ENCODE data around the gene KIAA0753. TPM values are rescaled to one million over a fixed set of nuclear protein-coding genes. Genes with fewer than 3 reads are reported as not detected.
A peak's percentile ranks its signal among the peaks of the same experiment; 100 is the strongest.

KIAA0753 gene
- total RNA-seq, 1 donor from 2014 or later, result 20.0 TPM

- DNase-seq, result peak; percentile 8
These were observed 844 bp upstream of the KIAA0753 start for GRCh38 chr17:6641247-6641863.

GRCh38 chr17:6639586-6640535 is 650 bp downstream of the KIAA0753 start:
- DNase-seq, result no peak

- no peak for DNase-seq
These were observed 1.4 kb downstream of the KIAA0753 start for GRCh38 chr17:6639014-6639585.

- no peak for DNase-seq
These were observed 2.2 kb downstream of the KIAA0753 start for GRCh38 chr17:6638046-6638908.

GRCh38 chr17:6637458-6637840 is 3.1 kb downstream of the KIAA0753 start:
- no peak for DNase-seq

GRCh38 chr17:6636616-6637457 is 3.7 kb downstream of the KIAA0753 start:
- DNase-seq, result no peak

GRCh38 chr17:6636105-6636504 is 4.4 kb downstream of the KIAA0753 start:
- DNase-seq, result no peak

- DNase-seq, result no peak
These were observed 7.2 kb downstream of the KIAA0753 start for GRCh38 chr17:6633263-6633662.

- DNase-seq, result no peak
These were observed 8.0 kb downstream of the KIAA0753 start for GRCh38 chr17:6632530-6632929.

GRCh38 chr17:6630390-6630789 is 10.1 kb downstream of the KIAA0753 start:
- no peak for DNase-seq

GRCh38 chr17:6627019-6627418 is 13.5 kb downstream of the KIAA0753 start:
- DNase-seq, result no peak

GRCh38 chr17:6626616-6627015 is 13.9 kb downstream of the KIAA0753 start:
- DNase-seq, result no peak

- DNase-seq, result no peak
These were observed 16.6 kb downstream of the KIAA0753 start for GRCh38 chr17:6623941-6624340.

GRCh38 chr17:6611231-6611630 is 29.3 kb downstream of the KIAA0753 start:
- no peak for DNase-seq

- DNase-seq, result no peak
These were observed 30.5 kb downstream of the KIAA0753 start for GRCh38 chr17:6610011-6610410.

- DNase-seq, result no peak
These were observed 32.2 kb downstream of the KIAA0753 start for GRCh38 chr17:6608321-6608720.

GRCh38 chr17:6605142-6605541 is 35.4 kb downstream of the KIAA0753 start:
- no peak for DNase-seq

GRCh38 chr17:6603744-6604325 is 36.7 kb downstream of the KIAA0753 start:
- DNase-seq, result no peak

GRCh38 chr17:6602141-6602540 is 38.4 kb downstream of the KIAA0753 start:
- DNase-seq, result no peak

- peak; percentile 56 for DNase-seq
These were observed 41.1 kb downstream of the KIAA0753 start for GRCh38 chr17:6599364-6599763.

GRCh38 chr17:6597727-6598126 is 42.8 kb downstream of the KIAA0753 start:
- DNase-seq, result no peak
